ENCODE measurements around the gene ATP13A4.

The ATP13A4 gene

GRCh38 chr3:193391902-193392301 lies 162.8 kb downstream of the ATP13A4 start:
- DNase-seq = no peak

DNA sequence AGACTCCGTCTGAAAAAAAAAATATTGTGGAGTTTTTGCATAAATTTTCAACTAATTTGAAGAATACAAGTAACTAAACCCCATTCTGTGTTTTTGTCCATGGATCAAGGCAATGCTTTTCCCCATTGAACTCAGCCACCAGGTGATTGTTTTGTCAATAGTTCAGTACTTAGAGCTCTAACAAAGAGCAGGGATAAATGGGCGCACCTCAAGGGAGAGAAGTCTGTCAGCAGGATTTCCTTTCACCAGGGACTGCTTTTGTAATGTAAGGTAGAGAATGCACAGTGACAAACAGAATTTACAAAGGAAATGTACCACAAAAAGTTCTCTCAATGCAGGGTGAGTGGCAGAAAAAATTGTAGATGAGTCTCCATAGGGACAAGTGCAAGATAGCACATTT lies 165.4 kb downstream of the ATP13A4 start:
- no peak for DNase-seq

DNA sequence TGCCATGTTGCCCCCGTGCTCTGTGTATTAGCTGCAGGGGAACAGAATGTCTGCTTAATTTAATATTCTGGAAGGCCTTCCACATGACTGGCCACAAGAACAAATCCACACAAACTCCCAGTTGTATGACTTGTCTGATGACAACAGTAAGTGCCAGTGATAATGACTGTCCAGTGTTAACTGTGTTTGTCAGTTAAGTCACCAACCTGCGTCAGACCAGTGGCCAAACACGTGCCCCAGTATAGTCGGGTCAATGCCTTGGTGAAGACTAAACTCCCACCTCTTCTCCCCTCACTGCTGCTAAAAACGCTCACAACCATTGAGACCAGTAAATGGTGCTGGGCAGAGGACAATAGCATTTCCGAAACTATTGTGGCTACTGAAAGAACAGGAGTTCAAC lies 166.3 kb downstream of the ATP13A4 start:
- DNase-seq = no peak

DNA sequence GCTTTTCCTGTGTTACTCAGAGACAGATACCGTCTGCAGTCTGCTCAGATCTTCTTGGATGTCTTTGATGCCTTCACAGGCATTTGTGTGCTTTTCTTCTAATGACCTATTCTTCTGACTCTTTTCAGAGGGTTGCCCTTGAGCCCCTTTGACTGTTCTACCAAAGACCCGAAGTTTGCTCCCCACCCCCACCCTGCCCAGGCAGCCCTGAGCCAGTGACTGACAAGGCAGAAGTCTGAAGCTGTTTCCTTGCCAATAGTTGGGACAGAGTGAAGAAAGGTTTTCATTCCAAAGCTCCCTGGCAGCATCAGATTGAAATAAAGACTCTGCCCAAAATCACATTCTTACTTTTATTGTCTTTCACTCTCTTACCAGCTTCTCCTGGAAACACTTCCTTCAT lies 167.1 kb downstream of the ATP13A4 start:
- no peak for DNase-seq

- no peak for DNase-seq
These were observed 176.0 kb downstream of the ATP13A4 start, which contains the start of gene ATP13A5 for GRCh38 chr3:193378706-193379105. ATP13A5 (minus strand) TSS chr3:193378753; CDS start chr3:193378725, 28 bp downstream.

GRCh38 chr3:193377591-193377990 lies 177.1 kb downstream of the ATP13A4 start:
- no peak for DNase-seq

- no peak for DNase-seq
These were observed 179.1 kb downstream of the ATP13A4 start for GRCh38 chr3:193375614-193376013.

- no peak for DNase-seq
These were observed 181.9 kb downstream of the ATP13A4 start for GRCh38 chr3:193372783-193373182.

DNA sequence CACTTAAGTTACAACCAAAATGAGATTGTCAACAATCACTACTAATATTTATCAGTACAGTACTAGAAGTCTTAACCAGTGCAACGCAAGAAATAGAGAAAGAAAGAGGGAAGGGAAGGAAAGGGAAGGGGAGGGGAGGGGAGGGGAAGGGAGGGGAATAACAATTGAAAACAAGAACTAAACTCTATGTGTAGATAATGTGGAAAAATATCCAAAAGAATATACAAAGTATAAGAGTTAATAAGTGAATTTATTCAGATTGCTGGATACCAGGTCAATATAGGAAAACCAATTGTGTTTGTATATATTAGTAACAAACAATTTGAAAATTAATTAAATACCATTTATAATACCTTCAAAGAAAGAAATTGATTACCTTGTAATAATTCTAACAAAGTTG lies 186.8 kb downstream of the ATP13A4 start:
- no peak for DNase-seq

DNA sequence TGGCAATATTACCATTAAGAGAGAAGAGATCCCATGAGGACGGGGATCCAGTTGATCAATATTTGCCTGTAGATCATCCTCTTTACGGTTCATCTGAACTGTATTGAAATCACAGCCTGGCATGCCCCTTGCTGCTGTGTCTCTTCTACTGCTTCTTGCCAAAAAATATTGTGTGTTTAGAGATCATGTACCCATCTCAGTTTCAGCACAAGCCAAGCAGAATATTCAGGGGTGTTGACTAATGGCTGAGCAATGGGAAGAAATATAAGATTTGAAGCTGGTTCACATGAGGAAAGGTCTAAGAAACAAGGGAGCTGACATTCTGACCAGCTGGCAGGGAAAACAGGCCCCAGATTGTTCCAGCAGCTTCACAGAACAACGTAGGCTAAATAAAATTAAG lies 197.4 kb downstream of the ATP13A4 start:
- DNase-seq = no peak

GRCh38 chr3:193354423-193354822 lies 200.3 kb downstream of the ATP13A4 start:
- DNase-seq = no peak

All from femur (tissue), 1 donor.